ENCODE measurements around the gene APRT.
A peak's percentile ranks its signal among the peaks of the same experiment; 100 is the strongest.

APRT gene

DNA sequence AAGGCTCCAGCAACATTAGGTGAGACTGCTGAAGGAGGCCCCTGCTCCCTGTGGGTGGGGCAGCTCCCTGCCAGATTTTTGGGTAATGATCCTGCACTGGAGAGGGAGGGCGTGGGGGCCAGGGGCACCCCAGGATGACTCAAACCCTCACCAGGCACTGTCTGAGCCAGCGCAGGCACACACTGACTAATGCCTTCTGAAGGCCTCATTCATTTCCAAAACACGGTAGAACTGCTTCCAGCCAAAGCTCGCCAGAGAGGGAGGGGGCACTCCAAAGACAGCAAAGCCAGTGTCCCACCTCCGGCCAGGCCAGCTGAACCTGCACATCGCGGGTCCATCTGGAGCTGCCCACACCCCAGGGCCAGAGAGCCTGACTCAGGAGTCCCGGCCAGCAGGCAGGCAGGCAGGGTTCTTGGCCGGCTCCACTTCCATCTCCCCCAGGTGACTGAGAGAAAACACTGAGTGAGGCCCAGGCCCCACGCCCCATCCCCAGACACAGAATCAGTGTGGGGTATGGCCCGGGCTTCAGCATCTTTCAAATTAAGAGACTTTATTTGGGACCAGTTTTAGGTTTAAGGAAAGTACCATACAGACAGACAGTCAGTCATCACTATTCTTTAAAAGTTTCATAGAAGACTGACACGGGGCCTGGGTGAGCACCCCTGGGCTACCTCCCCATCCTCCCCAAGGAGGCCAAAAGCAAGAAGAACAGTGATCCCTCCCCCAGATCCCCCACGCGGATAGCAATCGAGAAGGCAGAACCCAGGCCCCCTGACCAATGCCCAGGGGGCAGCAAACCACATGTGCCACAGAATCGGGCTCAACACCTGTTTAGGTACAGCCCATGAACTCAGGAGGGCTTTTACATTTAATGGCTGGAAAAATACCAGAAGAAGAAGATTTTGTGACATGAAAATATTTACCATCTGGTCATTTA is 29.0 kb downstream of the APRT start:
- Histone ChIP-seq H3K4me1 (ENCODE audit: control insufficient read depth in 1 of 2, insufficient read depth in 2 of 2, low read length in 2 of 2) (peaks cover 10 to 63% of the 10 kb centered on the region in 2 donors), H3K27ac (ENCODE audit: low read length) (peak overlapping the region; percentile 81), H3K4me3 (ENCODE audit: low read depth in 1 of 2, low read length in 2 of 2) (peak overlapping the region; percentile 56 to 62), H3K9me3 (ENCODE audit: control insufficient read depth in 1 of 2, low read length in 2 of 2) (no peaks in the 10 kb centered on the region), H3K27me3 (ENCODE audit: low read depth, low read length) (no peaks in the 10 kb centered on the region), H3K36me3 (ENCODE audit: control insufficient read depth in 1 of 2, insufficient read depth in 2 of 2, low read length in 2 of 2) (peaks cover 0 to 4% of the 10 kb centered on the region in 2 donors)

DNA sequence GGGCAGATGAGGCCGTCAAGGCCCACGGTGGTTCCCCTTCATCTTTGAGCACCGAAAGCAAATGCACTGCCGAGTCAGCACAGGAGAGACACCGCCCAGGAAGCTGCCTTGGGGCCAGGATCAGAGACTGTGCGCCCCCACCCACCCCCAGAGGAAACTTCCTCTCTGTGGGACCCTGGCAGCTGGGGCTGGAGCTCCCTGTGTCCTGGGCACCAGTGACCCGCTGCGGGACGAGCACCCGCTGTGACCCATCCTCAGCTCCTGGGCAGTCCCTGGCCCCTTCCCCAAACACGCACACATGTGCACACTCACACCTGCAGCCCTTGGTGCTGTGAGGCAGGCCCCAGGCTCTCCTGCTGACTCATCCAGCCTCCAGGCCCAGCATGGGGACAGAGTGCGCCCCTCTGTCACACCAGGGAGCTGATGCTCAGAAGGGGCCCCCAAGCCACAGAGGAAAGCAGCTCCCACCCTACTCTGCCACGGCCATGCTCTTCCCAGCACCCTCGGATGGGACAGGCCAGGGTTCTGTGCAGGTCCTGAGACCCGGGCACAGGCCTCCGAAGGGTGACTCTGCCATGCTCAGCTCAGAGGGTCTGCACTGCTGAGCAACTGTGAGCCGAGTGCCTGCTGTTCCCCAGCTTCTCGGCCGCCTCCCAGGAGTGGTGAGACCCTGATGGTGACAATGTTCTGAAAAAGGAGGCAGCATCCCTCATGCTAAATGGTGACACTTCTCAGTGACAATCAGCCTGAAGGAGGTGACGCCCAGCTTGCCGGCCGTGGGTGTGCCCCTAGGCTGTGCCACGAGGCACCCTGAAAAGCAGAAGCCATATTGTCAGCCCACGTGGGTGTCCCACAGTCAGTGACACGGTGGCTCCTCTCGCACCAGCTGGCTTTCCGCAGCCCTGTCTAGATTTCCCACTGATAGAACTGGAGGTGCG is 30.3 kb downstream of the APRT start:
- Histone ChIP-seq H3K4me1 (ENCODE audit: control insufficient read depth in 1 of 2, insufficient read depth in 2 of 2, low read length in 2 of 2) (peaks cover 10 to 74% of the 10 kb centered on the region in 2 donors), H3K27ac (ENCODE audit: low read length) (no peak overlapping the region), H3K9me3 (ENCODE audit: control insufficient read depth in 1 of 2, low read length in 2 of 2) (no peaks in the 10 kb centered on the region), H3K4me3 (ENCODE audit: low read depth in 1 of 2, low read length in 2 of 2) (no peak overlapping the region), H3K27me3 (ENCODE audit: low read depth, low read length) (no peaks in the 10 kb centered on the region), H3K36me3 (ENCODE audit: control insufficient read depth in 1 of 2, insufficient read depth in 2 of 2, low read length in 2 of 2) (peaks cover 0 to 4% of the 10 kb centered on the region in 2 donors)

DNA sequence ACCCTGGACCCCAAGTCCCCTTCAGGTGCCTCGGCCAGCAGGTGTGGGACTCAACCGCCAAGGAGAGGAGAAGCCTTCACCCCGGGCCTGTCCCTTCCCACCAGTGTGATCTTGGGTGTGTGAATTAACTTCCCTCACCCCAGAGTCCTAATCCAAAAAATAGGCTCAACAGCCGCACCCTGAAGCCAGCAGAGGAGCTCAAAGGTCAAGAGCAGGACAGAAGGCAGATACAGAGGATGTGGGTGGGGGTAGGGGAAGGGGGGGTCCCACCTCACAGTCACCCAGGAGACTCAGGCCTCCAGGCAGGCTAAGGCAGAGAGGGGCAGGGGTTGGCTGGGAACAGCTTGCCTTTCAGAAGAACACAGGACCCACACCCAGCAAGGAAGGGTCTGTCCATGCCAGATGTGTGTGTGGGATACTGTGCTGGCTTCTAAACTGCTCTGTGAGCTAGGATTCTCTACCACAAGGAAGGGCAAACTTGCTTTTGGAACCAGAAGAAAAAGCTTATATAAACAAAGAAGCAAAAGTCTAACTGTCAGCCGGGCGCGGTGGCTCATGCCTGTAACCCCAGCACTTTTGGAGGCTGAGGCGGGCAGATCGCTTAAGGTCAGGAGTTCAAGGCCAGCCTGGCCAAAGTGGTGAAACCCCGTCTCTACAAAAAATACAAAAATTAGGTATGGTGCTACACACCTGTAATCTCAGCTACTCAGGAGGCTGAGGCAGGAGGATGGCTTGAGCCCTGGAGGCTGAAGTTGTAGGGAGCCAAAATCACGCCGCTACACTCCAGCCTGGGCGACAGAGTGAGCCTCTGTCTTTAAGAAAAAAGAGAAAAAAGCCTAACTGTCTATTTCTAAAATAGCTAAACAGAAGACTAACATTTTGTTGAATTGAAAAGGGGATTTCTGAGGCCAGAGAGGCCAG is 31.3 kb downstream of the APRT start:
- Histone ChIP-seq H3K36me3 (ENCODE audit: control insufficient read depth in 1 of 2, insufficient read depth in 2 of 2, low read length in 2 of 2) (peaks cover 0 to 4% of the 10 kb centered on the region in 2 donors), H3K27ac (ENCODE audit: low read length) (no peak overlapping the region), H3K9me3 (ENCODE audit: control insufficient read depth in 1 of 2, low read length in 2 of 2) (no peaks in the 10 kb centered on the region), H3K27me3 (ENCODE audit: low read depth, low read length) (no peaks in the 10 kb centered on the region), H3K4me1 (ENCODE audit: control insufficient read depth in 1 of 2, insufficient read depth in 2 of 2, low read length in 2 of 2) (peaks cover 10 to 77% of the 10 kb centered on the region in 2 donors), H3K4me3 (ENCODE audit: low read depth in 1 of 2, low read length in 2 of 2) (peak overlapping the region in 1 of 2 donors; percentile 1)

DNA sequence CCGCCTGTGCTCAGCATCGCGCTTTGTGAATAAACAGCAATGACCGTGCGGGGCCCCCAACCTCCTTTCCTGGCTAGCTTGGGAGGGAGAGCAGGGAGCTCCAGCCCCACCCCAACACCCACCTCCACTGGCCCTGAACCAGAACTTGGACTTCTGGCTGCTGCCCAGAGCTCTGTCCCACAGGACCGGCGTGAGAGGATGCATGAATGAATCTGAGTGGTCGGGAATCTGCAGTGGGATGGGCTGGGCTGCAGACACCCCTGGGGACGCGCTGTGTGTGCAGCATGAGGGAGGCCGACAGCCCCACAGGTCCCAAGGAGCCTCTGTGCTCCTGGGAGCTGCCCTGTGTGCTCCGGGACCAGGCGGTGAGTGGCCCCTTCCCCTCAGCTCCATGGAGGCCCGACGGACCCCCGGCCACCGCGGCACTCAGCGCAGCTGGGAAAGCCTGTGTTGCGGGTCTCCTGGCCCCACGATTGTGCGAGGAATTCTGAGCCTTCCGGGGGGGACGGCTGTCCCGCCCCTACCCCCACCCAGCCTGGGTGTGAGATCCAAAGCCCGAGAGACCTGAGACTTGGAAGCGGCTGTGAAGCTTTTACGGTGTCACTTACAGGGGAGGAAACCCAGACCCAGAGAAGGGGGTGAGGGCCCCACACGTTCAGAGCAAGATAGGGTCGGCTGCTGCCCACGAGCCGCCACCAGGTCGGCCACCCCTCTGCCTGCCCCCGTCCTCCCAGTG is 32.2 kb downstream of the APRT start:
- Histone ChIP-seq H3K27ac (ENCODE audit: low read length) (no peak overlapping the region), H3K27me3 (ENCODE audit: low read depth, low read length) (no peaks in the 10 kb centered on the region), H3K4me1 (ENCODE audit: control insufficient read depth in 1 of 2, insufficient read depth in 2 of 2, low read length in 2 of 2) (peaks cover 10 to 84% of the 10 kb centered on the region in 2 donors), H3K4me3 (ENCODE audit: low read depth in 1 of 2, low read length in 2 of 2) (peak overlapping the region; percentile 1 to 33), H3K9me3 (ENCODE audit: control insufficient read depth in 1 of 2, low read length in 2 of 2) (no peaks in the 10 kb centered on the region), H3K36me3 (ENCODE audit: control insufficient read depth in 1 of 2, insufficient read depth in 2 of 2, low read length in 2 of 2) (peaks cover 0 to 4% of the 10 kb centered on the region in 2 donors)

DNA sequence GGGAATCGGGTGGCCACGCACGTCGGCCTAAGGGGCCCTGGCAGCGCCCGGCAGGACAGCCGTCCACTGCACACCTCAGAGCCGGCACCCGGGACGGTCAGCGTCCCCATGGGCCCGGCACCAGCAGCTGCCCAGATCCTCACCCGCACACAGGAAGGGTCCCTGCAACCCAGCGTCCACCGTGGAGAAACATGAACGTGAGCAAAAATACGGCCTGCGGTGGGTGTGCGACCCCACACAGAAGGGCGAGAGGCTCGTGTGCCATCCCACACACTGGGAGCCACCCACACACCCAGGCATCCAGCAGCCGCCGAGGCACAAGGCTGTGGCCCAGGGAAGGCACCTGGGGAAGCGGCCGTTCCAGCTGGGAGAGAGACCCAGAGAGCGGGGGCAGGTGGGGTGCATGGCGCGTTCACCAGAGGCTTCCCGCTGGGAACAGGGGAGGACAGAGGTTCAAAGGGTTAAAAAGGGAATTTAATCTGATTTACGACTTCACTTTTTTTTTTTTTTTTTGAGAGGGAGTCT is 33.1 kb downstream of the APRT start:
- Histone ChIP-seq H3K27ac (ENCODE audit: low read length) (no peak overlapping the region), H3K36me3 (ENCODE audit: control insufficient read depth in 1 of 2, insufficient read depth in 2 of 2, low read length in 2 of 2) (no peaks in the 10 kb centered on the region), H3K4me3 (ENCODE audit: low read depth in 1 of 2, low read length in 2 of 2) (no peak overlapping the region), H3K27me3 (ENCODE audit: low read depth, low read length) (no peaks in the 10 kb centered on the region), H3K4me1 (ENCODE audit: control insufficient read depth in 1 of 2, insufficient read depth in 2 of 2, low read length in 2 of 2) (peaks cover 12 to 88% of the 10 kb centered on the region in 2 donors), H3K9me3 (ENCODE audit: control insufficient read depth in 1 of 2, low read length in 2 of 2) (no peaks in the 10 kb centered on the region)

DNA sequence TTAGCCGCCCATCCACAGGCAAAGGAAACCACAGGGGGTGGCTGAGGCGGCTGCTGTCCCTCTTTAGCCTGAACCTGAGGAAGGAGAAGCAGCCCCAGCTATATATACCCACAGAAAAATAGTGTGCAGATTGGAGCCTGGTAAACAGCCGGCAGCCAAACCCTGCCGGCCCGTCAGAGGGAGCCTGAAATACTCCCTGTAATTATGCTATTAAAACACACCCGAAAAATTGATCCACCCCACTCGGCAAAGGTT is 33.5 kb downstream of the APRT start:
- Histone ChIP-seq H3K27me3 (ENCODE audit: low read depth, low read length) (no peaks in the 10 kb centered on the region), H3K9me3 (ENCODE audit: control insufficient read depth in 1 of 2, low read length in 2 of 2) (no peaks in the 10 kb centered on the region), H3K4me1 (ENCODE audit: control insufficient read depth in 1 of 2, insufficient read depth in 2 of 2, low read length in 2 of 2) (peaks cover 12 to 89% of the 10 kb centered on the region in 2 donors), H3K4me3 (ENCODE audit: low read depth in 1 of 2, low read length in 2 of 2) (no peak overlapping the region), H3K27ac (ENCODE audit: low read length) (no peak overlapping the region), H3K36me3 (ENCODE audit: control insufficient read depth in 1 of 2, insufficient read depth in 2 of 2, low read length in 2 of 2) (no peaks in the 10 kb centered on the region)

DNA sequence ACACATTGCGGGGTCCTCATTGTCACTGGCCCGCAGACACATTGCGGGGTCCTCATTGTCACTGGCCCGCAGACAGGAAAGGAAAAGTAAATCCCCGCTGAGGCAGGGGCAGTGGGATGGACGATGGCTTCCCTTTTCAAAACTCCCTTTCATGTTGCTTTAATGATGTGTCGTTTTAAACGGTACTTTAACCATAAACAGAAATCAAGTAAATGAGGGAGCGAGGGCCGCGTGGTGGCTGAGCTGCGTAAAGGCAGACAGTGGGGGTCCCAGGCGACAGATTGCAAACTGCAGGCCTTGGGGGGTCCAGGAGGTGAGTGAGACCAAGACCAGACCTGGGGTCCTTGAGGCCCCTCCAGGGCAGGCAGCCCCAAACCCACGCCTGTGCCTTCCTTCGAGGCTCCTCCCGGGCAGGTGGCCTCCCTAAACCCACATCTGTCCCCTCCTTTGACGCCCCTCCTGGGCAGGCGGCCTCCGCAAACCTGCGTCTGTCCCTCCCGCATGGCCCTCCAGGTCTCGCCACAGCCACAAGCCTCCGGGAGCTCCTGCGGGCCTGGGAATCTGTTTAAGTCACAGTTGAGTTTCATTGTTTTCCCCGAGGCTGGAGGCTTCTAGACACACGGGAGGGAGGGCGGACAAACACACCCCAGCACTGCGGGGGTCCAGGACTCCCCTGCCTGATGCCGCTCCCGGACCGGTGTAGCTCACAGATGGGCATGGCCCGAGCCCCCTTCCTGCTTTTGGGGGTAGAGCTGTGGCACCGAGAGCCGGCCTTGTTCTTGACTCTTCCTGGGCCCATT is 34.1 kb downstream of the APRT start:
- Histone ChIP-seq H3K27me3 (ENCODE audit: low read depth, low read length) (no peaks in the 10 kb centered on the region), H3K36me3 (ENCODE audit: control insufficient read depth in 1 of 2, insufficient read depth in 2 of 2, low read length in 2 of 2) (no peaks in the 10 kb centered on the region), H3K9me3 (ENCODE audit: control insufficient read depth in 1 of 2, low read length in 2 of 2) (no peaks in the 10 kb centered on the region), H3K4me3 (ENCODE audit: low read depth in 1 of 2, low read length in 2 of 2) (no peak overlapping the region), H3K27ac (ENCODE audit: low read length) (no peak overlapping the region), H3K4me1 (ENCODE audit: control insufficient read depth in 1 of 2, insufficient read depth in 2 of 2, low read length in 2 of 2) (peaks cover 12 to 89% of the 10 kb centered on the region in 2 donors)

DNA sequence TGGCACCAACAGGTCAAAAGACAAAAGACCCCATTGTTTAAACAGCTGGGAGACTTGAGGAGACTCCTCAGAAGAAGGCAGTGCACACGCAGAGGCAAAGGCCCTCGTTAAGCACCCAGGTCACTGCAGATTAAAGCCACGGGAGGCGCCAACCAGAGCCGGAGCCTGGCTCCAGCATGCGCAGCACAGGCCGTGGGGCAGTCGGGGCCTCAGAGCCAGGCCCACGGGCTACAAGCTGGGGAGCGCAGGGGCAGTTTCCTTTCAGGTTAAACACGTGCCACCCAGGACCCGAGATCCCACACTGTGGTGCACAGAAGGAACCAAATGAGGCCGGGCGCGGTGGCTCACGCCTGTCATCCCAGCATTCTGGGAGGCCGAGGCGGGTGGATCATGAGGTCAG is 35.9 kb downstream of the APRT start:
- H3K9me3 ChIP-seq (ENCODE audit: control insufficient read depth in 1 of 2, low read length in 2 of 2), result no peaks in the 10 kb centered on the region
- H3K4me1 ChIP-seq (ENCODE audit: control insufficient read depth in 1 of 2, insufficient read depth in 2 of 2, low read length in 2 of 2), result peaks cover 11 to 87% of the 10 kb centered on the region in 2 donors
- H3K36me3 ChIP-seq (ENCODE audit: control insufficient read depth in 1 of 2, insufficient read depth in 2 of 2, low read length in 2 of 2), result no peaks in the 10 kb centered on the region
- no peak overlapping the region for H3K4me3 ChIP-seq (ENCODE audit: low read depth in 1 of 2, low read length in 2 of 2)
- H3K27me3 ChIP-seq (ENCODE audit: low read depth, low read length), result no peaks in the 10 kb centered on the region
- no peak overlapping the region for H3K27ac ChIP-seq (ENCODE audit: low read length)

DNA sequence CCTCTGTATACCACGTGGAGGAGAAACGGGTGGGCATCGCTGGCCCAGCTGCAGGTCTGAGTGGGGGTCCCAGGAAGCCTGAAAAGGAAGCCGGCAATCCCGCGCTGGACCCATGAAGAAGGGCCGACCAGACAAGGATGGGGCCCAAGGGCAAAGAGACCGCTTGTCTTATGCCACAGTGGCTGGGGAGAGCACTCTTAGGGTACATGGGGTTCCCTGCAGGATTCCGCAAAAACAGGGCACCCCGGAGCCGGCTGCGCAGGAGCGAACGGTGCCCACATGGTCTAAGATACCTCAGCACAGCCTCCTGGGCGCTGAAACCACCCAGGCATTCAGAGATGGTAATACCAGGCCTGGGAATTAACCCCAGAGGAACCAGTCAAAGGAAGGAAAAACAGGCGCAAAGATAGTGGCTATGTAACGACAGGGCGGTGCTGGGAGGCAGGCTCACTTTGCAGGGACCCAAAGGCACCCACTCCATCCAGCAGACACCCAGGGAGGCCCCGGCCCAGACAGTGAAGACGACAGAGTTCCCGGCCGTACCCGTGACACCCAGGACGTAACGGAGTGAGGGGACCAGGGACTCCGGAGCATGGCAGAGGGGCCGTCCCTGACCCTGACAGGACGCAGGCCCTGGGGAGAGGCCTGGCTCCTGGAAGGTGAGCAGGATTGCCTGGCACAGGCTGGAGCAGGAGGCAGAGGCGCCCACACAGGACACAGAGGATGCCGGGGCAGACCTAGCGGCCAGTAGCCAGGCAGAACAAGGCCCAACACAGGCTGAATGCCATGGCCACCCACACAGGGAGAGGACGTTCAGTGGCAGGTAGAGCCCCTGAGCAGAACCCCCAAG is 37.0 kb downstream of the APRT start:
- no peak overlapping the region for H3K27ac ChIP-seq (ENCODE audit: low read length)
- peaks cover 10 to 87% of the 10 kb centered on the region in 2 donors for H3K4me1 ChIP-seq (ENCODE audit: control insufficient read depth in 1 of 2, insufficient read depth in 2 of 2, low read length in 2 of 2)
- H3K36me3 ChIP-seq (ENCODE audit: control insufficient read depth in 1 of 2, insufficient read depth in 2 of 2, low read length in 2 of 2), result no peaks in the 10 kb centered on the region
- H3K4me3 ChIP-seq (ENCODE audit: low read depth in 1 of 2, low read length in 2 of 2), result no peak overlapping the region
- H3K9me3 ChIP-seq (ENCODE audit: control insufficient read depth in 1 of 2, low read length in 2 of 2), result no peaks in the 10 kb centered on the region
- no peaks in the 10 kb centered on the region for H3K27me3 ChIP-seq (ENCODE audit: low read depth, low read length)
